Right lobe of liver (tissue), 6 donors: Measurements from ENCODE around the gene LDLRAD4. TPM values are rescaled to one million over a fixed set of nuclear protein-coding genes. Genes with fewer than 3 reads are reported as not detected.

Source experiments
- ATAC-seq, 4 donors: fragments of 200-7000 bp; cut with Tn5 transposase; one replicate each; pipeline ENCODE4 v1.9.1; 2020; ENCODE audit warnings: mild to moderate bottlenecking in 4 of 4, moderate library complexity in 4 of 4
- DNase-seq, 3 donors: peaks; one replicate each; pipeline ENCODE4 v3.0.0-alpha.2; 2020
- H3K27ac ChIP-seq, 3 donors: fragments of 200-600 bp; one replicate each; pipeline ENCODE4 v1.8.0; 2022
- H3K27me3 ChIP-seq, 2 donors: fragments of 200-600 bp; one replicate each; pipeline ENCODE4 v1.8.0; 2022
- H3K36me3 ChIP-seq, 4 donors: fragments of 200-600 bp; sonication (generic) in 1 of 4; one replicate each; pipeline versions ENCODE4 v1.5.1 to v1.8.0; 2017 to 2022; ENCODE audit warnings: control low read depth in 1 of 4
- H3K4me1 ChIP-seq, 4 donors: fragments of 200-600 bp; sonication (generic) in 1 of 4; one replicate each; pipeline versions ENCODE4 v1.5.1 to v1.8.0; 2017 to 2022; ENCODE audit warnings: control low read depth in 1 of 4
- H3K4me3 ChIP-seq, 3 donors: fragments of 200-600 bp; one replicate each; pipeline ENCODE4 v1.8.0; 2022
- H3K9me3 ChIP-seq, 4 donors: fragments of 200-600 bp; sonication (generic) in 1 of 4; one replicate each; pipeline versions ENCODE4 v1.5.1 to v1.8.0; 2017 to 2022; ENCODE audit warnings: control low read depth in 1 of 4
- CTCF ChIP-seq, 4 donors: fragments of 200-600 bp in 3 of 4; fragments of 450-650 bp in 1 of 4; IDR thresholded peaks; one replicate each; pipeline versions ENCODE4 v1.5.1 to v1.8.0; 2016 to 2022; ENCODE audit warnings: antibody characterized with exemption in 4 of 4, mild to moderate bottlenecking in 2 of 4
- POLR2A ChIP-seq: fragments of 450-650 bp; IDR thresholded peaks from one replicate; pipeline ENCODE4 v1.6.1; 2017; ENCODE audit warnings: antibody characterized with exemption, mild to moderate bottlenecking
- WGBS: methylation state at CpG from one replicate; pipeline ENCODE4 v1.1.6; 2018; ENCODE audit warnings: low coverage, low lambda C conversion rate; ENCODE audit not compliant: insufficient coverage; ENCODE audit errors: missing lambda C conversion rate; 5-methylcytosine and 5-hydroxymethylcytosine counted together
- intact Hi-C, 2 donors: fragments of 100-400 bp; cut with DNase I; formaldehyde crosslinking; loops; one replicate each; pipeline versions ENCODE4 v1.11.2 to v1.14.1; 2022
- total RNA-seq, 6 experiments: library from RNA; depleted of rRNA in 2 of 6; stranded (reverse); fragments of >200 nt in 2 of 6; fragmentation: NEBNext Ultra II Directional in 3 of 6; extraction: Animal tissue kit (Norgen Biotek cat#: 25700) in 3 of 6; gene quantifications; one replicate each; pipeline versions ENCODE4 v1.1.0 to v1.2.4, GENCODE V29; 2016 to 2023
- donor health status: DM: no; HTN: yes; CAD: no.
- donor health status: DM: no; HTN: no; CAD: no.
- donor health status: DM: no; HTN: no; CAD: no.
- donor health status: DM: no; HTN: yes; CAD: no.
- donor health status: DM: no; HTN: yes; CAD: no.

The LDLRAD4 gene
- total RNA-seq, 6 experiments from 2014 or later: 10.6 to 66.4 (median 18.7) TPM

GRCh38 chr18:13568443-13569392 is 350.2 kb downstream of the LDLRAD4 start:
- Histone ChIP-seq H3K4me3 (no peak overlapping the region), H3K27me3 (no peaks in the 10 kb centered on the region), H3K4me1 (peaks cover 0 to 8% (median 0%) of the 10 kb centered on the region in 4 donors), H3K36me3 (no peaks in the 10 kb centered on the region), H3K27ac (peak overlapping the region in 1 of 3 donors; percentile 10), H3K9me3 (no peaks in the 10 kb centered on the region)
- DNase-seq (peak in 1 of 3 donors; percentile 37), ATAC-seq (peak in 1 of 4 donors; percentile 36)
- TF ChIP-seq POLR2A: no peak
- TF ChIP-seq CTCF (IDR thresholded peaks at IDR 0.05): no peak
- intact Hi-C loops: no loop called here
- 72% methylated on average over 9 of the region's 14 CpGs for WGBS

- ATAC-seq: no peak
- no peak for DNase-seq
- Histone ChIP-seq H3K9me3 (no peaks in the 10 kb centered on the region), H3K27me3 (no peaks in the 10 kb centered on the region), H3K27ac (no peak overlapping the region), H3K36me3 (no peaks in the 10 kb centered on the region), H3K4me1 (no peaks in the 10 kb centered on the region), H3K4me3 (no peak overlapping the region)
- 74% methylated on average over 4 of the region's 17 CpGs for WGBS
- TF ChIP-seq POLR2A (no peak), CTCF (IDR thresholded peaks at IDR 0.05) (no peak)
- intact Hi-C loops: no loop called here
Measured at GRCh38 chr18:13570216-13570615, 351.7 kb downstream of the LDLRAD4 start.

- WGBS: 77% methylated on average over 4 of the region's 7 CpGs
- ATAC-seq: no peak
- Histone ChIP-seq H3K36me3 (no peaks in the 10 kb centered on the region), H3K27me3 (no peaks in the 10 kb centered on the region), H3K27ac (no peak overlapping the region), H3K9me3 (no peaks in the 10 kb centered on the region), H3K4me1 (no peaks in the 10 kb centered on the region), H3K4me3 (no peak overlapping the region)
- intact Hi-C loops: no loop called here
- TF ChIP-seq CTCF (IDR thresholded peaks at IDR 0.05): no peak
- TF ChIP-seq POLR2A: no peak
- DNase-seq: no peak
Measured at GRCh38 chr18:13570856-13571495, 352.4 kb downstream of the LDLRAD4 start.

- H3K27me3 ChIP-seq: no peaks in the 10 kb centered on the region
- intact Hi-C loops: no loop called here
- H3K27ac ChIP-seq: no peak overlapping the region
- no peaks in the 10 kb centered on the region for H3K36me3 ChIP-seq
- WGBS: 75% methylated on average over 3 of the region's 5 CpGs
- no peaks in the 10 kb centered on the region for H3K4me1 ChIP-seq
- H3K4me3 ChIP-seq: no peak overlapping the region
- H3K9me3 ChIP-seq: no peaks in the 10 kb centered on the region
- ATAC-seq: no peak
- DNase-seq: no peak
- TF ChIP-seq POLR2A (no peak), CTCF (IDR thresholded peaks at IDR 0.05) (no peak)
Measured at GRCh38 chr18:13572148-13572547, 353.6 kb downstream of the LDLRAD4 start.
